HEK293 (cell line): ENCODE results near the gene USP35.

ENCODE experiments used
- CTCF ChIA-PET: fragments of 350-600 bp; formaldehyde crosslinking; extraction: SDS; loops from one replicate; lab custom pipeline; 2021; ENCODE audit warnings: antibody characterized with exemption; lab: Yijun Ruan, JAX
- POLR2A ChIA-PET: fragments of 300-600 bp; formaldehyde crosslinking; extraction: SDS; loops from one replicate; lab custom pipeline; 2020; ENCODE audit warnings: antibody characterized with exemption, inconsistent platforms; lab: Yijun Ruan, JAX
- H3K27ac ChIP-seq: fragments of 200-500 bp; sonication (Bioruptor generic); 2 replicates; pipeline ENCODE4 v1.5.1; 2014; ENCODE audit warnings: low read depth, low read length, control low read depth, inconsistent platforms; ENCODE audit errors: extremely low read depth
- H3K36me3 ChIP-seq, 2 experiments: fragments of 200-500 bp in 1 of 2; sonication (Bioruptor generic) in 1 of 2; 1 replicate in 1 of 2; 2 replicates in 1 of 2; pipeline ENCODE4 v1.5.1; 2014 to 2017; ENCODE audit warnings: inconsistent platforms in 2 of 2, low read length in 2 of 2; ENCODE audit not compliant: control insufficient read depth in 2 of 2, insufficient read depth in 1 of 2
- H3K4me1 ChIP-seq: fragments of 200-500 bp; sonication (Bioruptor generic); 2 replicates; pipeline ENCODE4 v1.5.1; 2014; ENCODE audit warnings: mild to moderate bottlenecking, low read length, inconsistent platforms; ENCODE audit not compliant: control insufficient read depth, insufficient read depth
- H3K4me3 ChIP-seq: 2 replicates; pipeline ENCODE4 v1.5.1; 2011; ENCODE audit warnings: low read depth, mild to moderate bottlenecking, control low read depth, low read length, moderate library complexity
- H3K9me3 ChIP-seq: fragments of 200-500 bp; sonication (Bioruptor generic); 2 replicates; pipeline ENCODE4 v1.5.1; 2014; ENCODE audit warnings: low read depth, low read length, inconsistent platforms; ENCODE audit not compliant: control insufficient read depth, insufficient read depth
- GLIS2 ChIP-seq: fragments of 450-650 bp; formaldehyde crosslinking; IDR thresholded peaks from 2 replicates; pipeline ENCODE4 v1.5.1; 2016; ENCODE audit warnings: missing biosample characterization, missing genetic modification characterization
- KLF8 ChIP-seq: fragments of 450-650 bp; formaldehyde crosslinking; IDR thresholded peaks from 2 replicates; pipeline ENCODE4 v1.5.1; 2016; ENCODE audit warnings: missing biosample characterization, missing genetic modification characterization
- YY2 ChIP-seq: fragments of 450-650 bp; formaldehyde crosslinking; IDR thresholded peaks from 2 replicates; pipeline ENCODE4 v1.5.1; 2016; ENCODE audit warnings: missing biosample characterization, missing genetic modification characterization
- ZFP3 ChIP-seq: fragments of 450-650 bp; formaldehyde crosslinking; IDR thresholded peaks from 2 replicates; pipeline ENCODE4 v1.5.1; 2016; ENCODE audit warnings: low read depth, missing biosample characterization, missing genetic modification characterization
- ZNF112 ChIP-seq: fragments of 450-650 bp; formaldehyde crosslinking; IDR thresholded peaks from 2 replicates; pipeline ENCODE4 v1.5.0; 2017; ENCODE audit warnings: missing biosample characterization, missing genetic modification characterization
- ZNF146 ChIP-seq: fragments of 450-650 bp; formaldehyde crosslinking; IDR thresholded peaks from 2 replicates; pipeline ENCODE4 v1.5.1; 2016; ENCODE audit warnings: missing biosample characterization, missing genetic modification characterization
- ZNF223 ChIP-seq: fragments of 450-650 bp; formaldehyde crosslinking; IDR thresholded peaks from 2 replicates; pipeline ENCODE4 v1.5.1; 2016; ENCODE audit warnings: missing biosample characterization, missing genetic modification characterization
- ZNF23 ChIP-seq: fragments of 450-650 bp; formaldehyde crosslinking; IDR thresholded peaks from 2 replicates; pipeline ENCODE4 v1.5.1; 2016; ENCODE audit warnings: missing biosample characterization, missing genetic modification characterization, borderline replicate concordance
- ZNF274 ChIP-seq, 2 experiments: fragments of 200-500 bp in 1 of 2; fragments of 450-650 bp in 1 of 2; sonication (Bioruptor generic) in 1 of 2; formaldehyde crosslinking in 1 of 2; IDR thresholded peaks; 2 replicates each; pipeline versions ENCODE4 v1.5.1 to v1.6.1; 2014 to 2016; ENCODE audit warnings: borderline replicate concordance in 1 of 2, inconsistent platforms in 1 of 2, low read length in 1 of 2, missing biosample characterization in 1 of 2, missing genetic modification characterization in 1 of 2
- ZNF660 ChIP-seq: fragments of 450-650 bp; IDR thresholded peaks from 2 replicates; pipeline ENCODE4 v1.5.1; 2018; ENCODE audit warnings: missing biosample characterization, mild to moderate bottlenecking, missing genetic modification characterization
- ZNF664 ChIP-seq: fragments of 450-650 bp; formaldehyde crosslinking; IDR thresholded peaks from 2 replicates; pipeline ENCODE4 v1.5.1; 2016; ENCODE audit warnings: missing biosample characterization, missing genetic modification characterization
- ZNF76 ChIP-seq: fragments of 450-650 bp; formaldehyde crosslinking; IDR thresholded peaks from 2 replicates; pipeline ENCODE4; 2016; ENCODE audit warnings: low read depth, missing biosample characterization, missing genetic modification characterization, borderline replicate concordance
- TF ChIP-seq, protein P1 (sequence below): fragments of 450-650 bp; formaldehyde crosslinking; IDR thresholded peaks from 2 replicates; pipeline ENCODE4 v1.5.0; 2017; ENCODE audit warnings: missing biosample characterization, missing genetic modification characterization, borderline replicate concordance
- TF ChIP-seq, protein P2 (sequence below): fragments of 450-650 bp; formaldehyde crosslinking; IDR thresholded peaks from 2 replicates; pipeline ENCODE4 v1.5.1; 2016; ENCODE audit warnings: missing biosample characterization, missing genetic modification characterization
- TF ChIP-seq, protein P3 (sequence below): fragments of 450-650 bp; formaldehyde crosslinking; IDR thresholded peaks from 2 replicates; pipeline ENCODE4; 2016; ENCODE audit warnings: missing biosample characterization, missing genetic modification characterization
- TF ChIP-seq, protein P4 (sequence below): fragments of 450-650 bp; formaldehyde crosslinking; IDR thresholded peaks from 2 replicates; pipeline ENCODE4 v1.5.1; 2016; ENCODE audit warnings: missing biosample characterization, missing genetic modification characterization
- TF ChIP-seq, protein P5 (sequence below): fragments of 450-650 bp; formaldehyde crosslinking; IDR thresholded peaks from 2 replicates; pipeline ENCODE4 v1.5.1; 2016; ENCODE audit warnings: missing biosample characterization, missing genetic modification characterization

USP35 gene

DNA sequence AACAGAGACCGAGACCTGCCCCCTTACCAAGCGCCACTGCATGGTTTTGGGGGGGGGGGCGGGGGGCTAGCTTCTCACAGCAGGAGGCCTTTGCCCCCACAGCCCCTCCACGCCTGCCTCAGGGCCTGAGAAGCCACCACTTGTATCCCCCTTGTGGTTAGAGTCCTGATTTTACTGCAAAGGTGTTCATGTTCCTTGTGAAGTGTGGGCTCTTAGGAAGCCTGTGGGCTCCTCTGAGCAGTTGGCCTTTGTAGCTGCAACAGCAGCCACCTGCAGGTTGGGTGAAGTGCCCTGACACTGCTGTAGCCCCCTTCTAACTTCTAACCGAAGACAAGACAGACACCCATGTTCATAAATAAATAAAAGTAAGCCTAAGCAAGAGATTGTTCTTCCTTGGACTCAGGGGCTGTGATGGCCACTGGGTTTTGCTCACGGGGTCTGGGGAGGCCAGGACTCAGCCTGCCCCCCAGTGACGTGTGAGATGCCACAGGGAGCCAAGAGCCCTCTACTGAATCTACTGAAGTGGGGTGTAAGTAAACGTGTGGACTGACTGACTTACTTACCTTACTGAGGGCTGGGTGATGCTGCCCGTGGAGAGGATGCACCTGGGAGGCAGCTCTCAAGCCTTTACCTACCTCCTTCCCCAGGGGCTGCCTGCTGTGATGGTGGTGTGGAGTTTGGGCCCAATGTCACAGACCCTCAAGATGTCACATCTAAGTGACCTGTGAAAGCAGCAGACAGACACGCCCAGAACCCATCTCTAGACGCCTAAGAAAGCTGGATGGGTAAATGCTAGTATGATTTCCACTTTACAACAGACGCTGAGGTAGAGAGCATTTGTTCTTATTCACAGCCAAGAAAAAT is 25.8 kb downstream of the USP35 start (continued):
- TF ChIP-seq, protein P1, sequence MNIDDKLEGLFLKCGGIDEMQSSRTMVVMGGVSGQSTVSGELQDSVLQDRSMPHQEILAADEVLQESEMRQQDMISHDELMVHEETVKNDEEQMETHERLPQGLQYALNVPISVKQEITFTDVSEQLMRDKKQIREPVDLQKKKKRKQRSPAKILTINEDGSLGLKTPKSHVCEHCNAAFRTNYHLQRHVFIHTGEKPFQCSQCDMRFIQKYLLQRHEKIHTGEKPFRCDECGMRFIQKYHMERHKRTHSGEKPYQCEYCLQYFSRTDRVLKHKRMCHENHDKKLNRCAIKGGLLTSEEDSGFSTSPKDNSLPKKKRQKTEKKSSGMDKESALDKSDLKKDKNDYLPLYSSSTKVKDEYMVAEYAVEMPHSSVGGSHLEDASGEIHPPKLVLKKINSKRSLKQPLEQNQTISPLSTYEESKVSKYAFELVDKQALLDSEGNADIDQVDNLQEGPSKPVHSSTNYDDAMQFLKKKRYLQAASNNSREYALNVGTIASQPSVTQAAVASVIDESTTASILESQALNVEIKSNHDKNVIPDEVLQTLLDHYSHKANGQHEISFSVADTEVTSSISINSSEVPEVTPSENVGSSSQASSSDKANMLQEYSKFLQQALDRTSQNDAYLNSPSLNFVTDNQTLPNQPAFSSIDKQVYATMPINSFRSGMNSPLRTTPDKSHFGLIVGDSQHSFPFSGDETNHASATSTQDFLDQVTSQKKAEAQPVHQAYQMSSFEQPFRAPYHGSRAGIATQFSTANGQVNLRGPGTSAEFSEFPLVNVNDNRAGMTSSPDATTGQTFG (tag by site-specific recombination): no peak
- TF ChIP-seq ZNF223 (tag by site-specific recombination): no peak
- TF ChIP-seq GLIS2 (tag by site-specific recombination): no peak
- no peak for TF ChIP-seq KLF8 (tag by site-specific recombination)
- no peak for TF ChIP-seq ZNF274 (IDR thresholded peaks at IDR 0.05; ENCODE audit: low read length)
- TF ChIP-seq ZNF274 (tag by site-specific recombination; IDR thresholded peaks at IDR 0.05; ENCODE audit: borderline replicate concordance): no peak
- TF ChIP-seq ZNF112: no peak
- TF ChIP-seq, protein P2, sequence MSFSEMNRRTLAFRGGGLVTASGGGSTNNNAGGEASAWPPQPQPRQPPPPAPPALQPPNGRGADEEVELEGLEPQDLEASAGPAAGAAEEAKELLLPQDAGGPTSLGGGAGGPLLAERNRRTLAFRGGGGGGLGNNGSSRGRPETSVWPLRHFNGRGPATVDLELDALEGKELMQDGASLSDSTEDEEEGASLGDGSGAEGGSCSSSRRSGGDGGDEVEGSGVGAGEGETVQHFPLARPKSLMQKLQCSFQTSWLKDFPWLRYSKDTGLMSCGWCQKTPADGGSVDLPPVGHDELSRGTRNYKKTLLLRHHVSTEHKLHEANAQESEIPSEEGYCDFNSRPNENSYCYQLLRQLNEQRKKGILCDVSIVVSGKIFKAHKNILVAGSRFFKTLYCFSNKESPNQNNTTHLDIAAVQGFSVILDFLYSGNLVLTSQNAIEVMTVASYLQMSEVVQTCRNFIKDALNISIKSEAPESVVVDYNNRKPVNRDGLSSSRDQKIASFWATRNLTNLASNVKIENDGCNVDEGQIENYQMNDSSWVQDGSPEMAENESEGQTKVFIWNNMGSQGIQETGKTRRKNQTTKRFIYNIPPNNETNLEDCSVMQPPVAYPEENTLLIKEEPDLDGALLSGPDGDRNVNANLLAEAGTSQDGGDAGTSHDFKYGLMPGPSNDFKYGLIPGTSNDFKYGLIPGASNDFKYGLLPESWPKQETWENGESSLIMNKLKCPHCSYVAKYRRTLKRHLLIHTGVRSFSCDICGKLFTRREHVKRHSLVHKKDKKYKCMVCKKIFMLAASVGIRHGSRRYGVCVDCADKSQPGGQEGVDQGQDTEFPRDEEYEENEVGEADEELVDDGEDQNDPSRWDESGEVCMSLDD (tag by site-specific recombination): no peak
- TF ChIP-seq, protein P3, sequence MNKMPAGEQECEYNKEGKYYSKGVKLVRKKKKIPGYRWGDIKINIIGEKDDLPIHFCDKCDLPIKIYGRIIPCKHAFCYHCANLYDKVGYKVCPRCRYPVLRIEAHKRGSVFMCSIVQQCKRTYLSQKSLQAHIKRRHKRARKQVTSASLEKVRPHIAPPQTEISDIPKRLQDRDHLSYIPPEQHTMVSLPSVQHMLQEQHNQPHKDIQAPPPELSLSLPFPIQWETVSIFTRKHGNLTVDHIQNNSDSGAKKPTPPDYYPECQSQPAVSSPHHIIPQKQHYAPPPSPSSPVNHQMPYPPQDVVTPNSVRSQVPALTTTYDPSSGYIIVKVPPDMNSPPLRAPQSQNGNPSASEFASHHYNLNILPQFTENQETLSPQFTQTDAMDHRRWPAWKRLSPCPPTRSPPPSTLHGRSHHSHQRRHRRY (tag by site-specific recombination): no peak

DNA sequence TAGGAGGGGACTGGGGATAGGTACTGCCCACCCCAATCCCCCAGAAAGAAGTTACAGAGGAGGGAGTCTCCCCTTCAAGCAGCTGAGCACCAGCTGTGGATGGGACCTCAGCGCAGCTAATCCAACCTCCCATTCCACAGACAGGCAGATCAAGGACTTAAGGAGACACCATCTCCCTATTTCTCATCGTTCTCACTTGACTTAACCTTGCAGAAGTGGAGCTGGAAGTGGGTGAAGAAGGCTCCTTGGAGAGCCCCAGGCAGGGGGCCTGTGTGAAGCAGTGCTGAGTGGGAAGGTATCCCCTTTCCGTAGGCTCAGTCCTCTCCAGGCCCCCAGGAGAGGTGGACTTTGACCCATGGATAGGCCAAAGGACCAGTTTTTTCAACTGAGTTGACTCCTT is 27.3 kb downstream of the USP35 start:
- TF ChIP-seq ZFP3 (tag by site-specific recombination): no peak
- TF ChIP-seq ZNF76: no peak
- TF ChIP-seq ZNF660 (tag by site-specific recombination): no peak
- no peak for TF ChIP-seq YY2
- no peak for TF ChIP-seq ZNF146
- TF ChIP-seq, all 188 proteins: peak for 0
- H3K36me3 ChIP-seq: peaks cover 0 to 64% of the 10 kb centered on the region in 2 experiments; a peak in 2 of 3 replicates
- ChIA-PET CTCF (interaction anchor here (0.5 kb wide), 1 partner anchor 195 kb away, joined by 4 read pairs; no protein-coding TSS in a partner anchor), POLR2A (no interaction called here)
- no peak overlapping the region for H3K4me3 ChIP-seq
- no peaks in the 10 kb centered on the region for H3K9me3 ChIP-seq
- H3K27ac ChIP-seq: no peak overlapping the region
- no peaks in the 10 kb centered on the region for H3K4me1 ChIP-seq

DNA sequence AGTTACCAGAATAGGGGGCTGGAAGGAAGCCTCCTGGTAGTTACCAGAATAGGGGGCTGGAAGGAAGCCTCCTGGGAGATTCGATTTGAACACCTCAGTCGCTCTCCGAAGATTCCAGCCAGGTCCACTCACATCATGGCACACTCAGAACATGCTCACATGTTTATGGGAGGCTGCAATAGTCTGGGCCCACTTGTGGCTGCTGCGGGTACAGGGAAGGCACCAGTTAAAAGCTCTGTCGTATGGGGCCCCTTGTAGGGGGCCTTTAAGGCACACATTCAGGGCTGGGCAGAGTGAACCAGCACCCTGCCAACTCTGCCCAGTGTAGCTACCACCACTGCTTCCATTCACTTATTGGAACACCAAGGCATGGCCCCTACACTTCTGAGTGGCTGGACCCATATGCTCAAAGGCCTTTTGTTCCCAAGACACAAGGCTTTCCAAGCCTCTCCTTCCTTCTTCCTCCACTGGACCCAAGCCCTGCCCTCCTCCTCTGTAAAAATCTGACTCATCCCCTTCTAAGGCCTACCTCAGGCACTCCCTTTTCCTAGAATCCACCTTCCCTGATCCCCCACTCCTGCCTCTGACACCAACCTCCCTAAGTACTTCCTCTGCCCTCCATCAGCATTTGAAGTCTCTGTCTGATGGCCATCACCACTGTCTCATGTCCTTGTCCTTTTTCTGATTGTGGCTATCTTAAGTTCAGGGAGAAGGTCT is 28.0 kb downstream of the USP35 start:
- Histone ChIP-seq H3K27ac (no peak overlapping the region), H3K4me3 (no peak overlapping the region), H3K36me3 (peaks cover 0 to 71% of the 10 kb centered on the region in 2 experiments; a peak in 1 of 3 replicates), H3K4me1 (no peaks in the 10 kb centered on the region), H3K9me3 (no peaks in the 10 kb centered on the region)
- ChIA-PET POLR2A (no interaction called here), CTCF (no interaction called here)
- TF ChIP-seq ZNF23 (tag by site-specific recombination) (no peak), ZNF664 (no peak)
- TF ChIP-seq, protein P4, sequence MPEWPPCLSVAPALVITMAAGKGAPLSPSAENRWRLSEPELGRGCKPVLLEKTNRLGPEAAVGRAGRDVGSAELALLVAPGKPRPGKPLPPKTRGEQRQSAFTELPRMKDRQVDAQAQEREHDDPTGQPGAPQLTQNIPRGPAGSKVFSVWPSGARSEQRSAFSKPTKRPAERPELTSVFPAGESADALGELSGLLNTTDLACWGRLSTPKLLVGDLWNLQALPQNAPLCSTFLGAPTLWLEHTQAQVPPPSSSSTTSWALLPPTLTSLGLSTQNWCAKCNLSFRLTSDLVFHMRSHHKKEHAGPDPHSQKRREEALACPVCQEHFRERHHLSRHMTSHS (tag by site-specific recombination): no peak
- TF ChIP-seq, protein P5, sequence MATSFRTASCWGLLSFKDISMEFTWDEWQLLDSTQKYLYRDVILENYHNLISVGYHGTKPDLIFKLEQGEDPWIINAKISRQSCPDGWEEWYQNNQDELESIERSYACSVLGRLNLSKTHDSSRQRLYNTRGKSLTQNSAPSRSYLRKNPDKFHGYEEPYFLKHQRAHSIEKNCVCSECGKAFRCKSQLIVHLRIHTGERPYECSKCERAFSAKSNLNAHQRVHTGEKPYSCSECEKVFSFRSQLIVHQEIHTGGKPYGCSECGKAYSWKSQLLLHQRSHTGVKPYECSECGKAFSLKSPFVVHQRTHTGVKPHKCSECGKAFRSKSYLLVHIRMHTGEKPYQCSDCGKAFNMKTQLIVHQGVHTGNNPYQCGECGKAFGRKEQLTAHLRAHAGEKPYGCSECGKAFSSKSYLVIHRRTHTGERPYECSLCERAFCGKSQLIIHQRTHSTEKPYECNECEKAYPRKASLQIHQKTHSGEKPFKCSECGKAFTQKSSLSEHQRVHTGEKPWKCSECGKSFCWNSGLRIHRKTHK (tag by site-specific recombination): no peak
